GM12892 (cell line): ENCODE data around the gene RARG.
"Not testable (repeated sequence)": the region's sequence is repeated elsewhere in the genome, so short reads cannot be mapped to it uniquely, and the experiment has no call there.

Experiments used
- POLR2A ChIP-seq: IDR thresholded peaks from 2 replicates; pipeline ENCODE4 v1.6.1; 2011; ENCODE audit warnings: low read depth, low read length, control low read depth
- POLR2AphosphoS5 ChIP-seq: IDR thresholded peaks from 2 replicates; pipeline ENCODE4 v1.6.1; 2011; ENCODE audit warnings: low read depth, low read length, control low read depth
- TAF1 ChIP-seq: IDR thresholded peaks from 2 replicates; pipeline ENCODE4 v1.6.1; 2011; ENCODE audit warnings: low read depth, mild to moderate bottlenecking, control low read depth, low read length, borderline replicate concordance

DNA sequence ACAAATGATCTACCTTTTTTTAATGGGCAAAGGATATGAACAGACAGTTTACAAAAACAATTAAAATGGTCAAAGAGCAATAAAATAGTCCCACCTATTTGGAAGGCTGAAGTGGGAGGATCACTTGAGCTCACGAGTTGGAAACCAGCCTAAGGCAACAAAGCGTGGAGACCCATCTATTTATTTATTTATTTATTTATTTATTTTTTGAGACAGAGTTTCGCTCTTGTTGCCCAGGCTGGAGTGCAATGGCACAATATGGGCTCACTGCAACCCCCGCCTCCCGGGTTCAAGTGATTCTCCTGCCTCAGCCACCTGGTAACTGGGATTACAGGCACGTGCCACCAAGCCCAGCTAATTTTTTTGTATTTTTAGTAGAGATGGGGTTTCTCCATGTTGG, 54.6 kb downstream of the RARG start:
- TF ChIP-seq POLR2A, POLR2AphosphoS5, TAF1: not testable (repeated sequence)
